HG03175 (cell line): Measurements from ENCODE around the gene C16orf87.

Experiments used
- ATAC-seq: cut with Tn5 transposase; IDR thresholded peaks from one replicate; pipeline ENCODE4 v1.9.1; 2021; ENCODE audit warnings: mild to moderate bottlenecking, moderate library complexity; ENCODE audit not compliant: unreplicated experiment

The C16orf87 gene

DNA sequence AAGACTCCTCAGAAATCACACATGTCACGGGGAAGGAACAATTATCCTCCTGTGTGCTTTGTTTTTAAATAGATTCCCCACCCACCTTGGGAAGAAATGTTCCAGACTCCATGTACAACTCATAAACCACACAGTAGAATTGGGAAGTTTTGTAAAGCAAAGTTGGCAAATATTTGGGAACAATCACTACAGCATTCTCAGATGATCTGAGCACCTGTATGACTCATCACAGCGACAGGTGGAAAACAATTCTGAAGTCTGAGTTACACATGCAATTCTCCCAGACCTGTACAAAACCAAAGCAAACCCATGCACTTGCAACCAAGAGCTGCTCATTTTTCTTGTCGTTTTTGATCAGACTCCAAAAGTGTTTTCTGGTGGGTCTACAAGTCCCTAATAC, 68.4 kb downstream of the C16orf87 start:
- no peak for ATAC-seq

DNA sequence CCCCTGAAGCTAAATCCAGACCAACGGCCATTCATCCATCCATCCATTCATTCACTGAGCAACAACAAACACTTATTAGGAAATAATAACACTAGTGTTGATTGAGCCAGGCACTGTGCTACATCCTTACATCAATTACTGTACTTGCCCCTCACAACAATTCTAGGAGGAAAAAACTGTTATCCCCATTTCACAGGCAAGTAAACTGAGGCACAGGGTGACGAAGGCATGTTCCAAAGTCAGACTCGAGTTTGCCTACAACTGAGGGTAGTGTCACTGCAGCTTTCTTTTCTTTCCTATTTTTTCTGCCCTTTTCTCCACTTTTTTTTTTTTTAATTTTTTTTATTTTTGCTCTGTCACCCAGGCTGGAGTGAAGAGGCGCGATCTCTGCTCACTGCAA, 71.7 kb downstream of the C16orf87 start:
- ATAC-seq, result no peak

DNA sequence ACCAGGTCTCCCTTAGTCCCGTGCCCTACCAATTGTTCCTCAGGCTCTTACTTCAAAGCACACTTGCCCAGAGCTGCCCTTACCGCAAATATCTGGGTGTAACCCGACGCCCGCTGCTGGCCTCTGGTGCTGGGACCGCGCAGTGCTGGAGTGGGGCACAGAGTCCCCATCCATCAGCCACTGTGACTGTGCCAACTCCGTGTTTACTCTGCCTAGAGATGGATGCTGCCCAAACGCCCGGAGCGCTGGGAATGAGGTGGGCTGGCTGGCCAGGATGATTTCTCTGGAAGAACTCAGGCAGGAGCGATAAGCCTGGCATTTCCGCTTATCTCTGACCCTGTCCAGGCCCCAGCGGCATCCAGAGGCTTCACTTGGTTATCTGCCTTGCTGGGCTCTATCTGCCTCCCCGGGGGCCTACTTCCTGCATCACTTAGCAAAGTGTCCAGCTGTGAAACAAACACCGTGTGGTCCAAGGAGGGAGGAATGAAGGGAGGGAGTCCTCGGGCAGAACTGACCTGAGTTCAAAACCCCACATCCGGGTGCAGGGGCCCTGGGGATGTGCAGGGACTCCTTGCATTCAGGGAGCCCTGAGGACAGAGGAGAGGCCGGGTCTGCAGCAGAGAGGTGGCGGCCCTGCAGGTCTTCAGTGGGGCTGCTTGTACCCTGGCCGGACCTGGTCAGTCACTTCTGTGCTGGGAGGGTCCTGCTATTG, 73.5 kb downstream of the C16orf87 start:
- no peak for ATAC-seq

DNA sequence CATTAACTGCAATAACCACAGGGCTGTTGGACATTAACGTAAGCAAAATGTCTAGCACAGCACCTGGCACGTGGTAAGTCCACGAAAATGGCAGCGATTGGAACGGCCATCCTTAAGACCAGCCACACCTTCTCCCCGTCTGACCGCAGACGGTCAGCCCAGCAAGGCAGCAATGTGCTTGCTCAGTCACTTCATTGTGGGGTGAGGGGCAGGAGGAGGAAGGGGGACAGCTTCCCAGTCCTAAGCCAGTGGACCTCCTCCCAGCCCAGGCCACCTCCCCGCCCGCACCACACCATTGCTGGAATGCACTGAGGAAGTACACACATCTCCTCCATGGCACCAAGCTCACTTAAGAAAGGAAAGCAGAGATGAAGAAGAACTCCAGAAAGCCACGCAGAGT, 74.2 kb downstream of the C16orf87 start:
- no peak for ATAC-seq

GRCh38 chr16:46753015-46753414, 78.0 kb downstream of the C16orf87 start:
- ATAC-seq, result no peak

GRCh38 chr16:46751381-46751780, 79.6 kb downstream of the C16orf87 start:
- no peak for ATAC-seq

DNA sequence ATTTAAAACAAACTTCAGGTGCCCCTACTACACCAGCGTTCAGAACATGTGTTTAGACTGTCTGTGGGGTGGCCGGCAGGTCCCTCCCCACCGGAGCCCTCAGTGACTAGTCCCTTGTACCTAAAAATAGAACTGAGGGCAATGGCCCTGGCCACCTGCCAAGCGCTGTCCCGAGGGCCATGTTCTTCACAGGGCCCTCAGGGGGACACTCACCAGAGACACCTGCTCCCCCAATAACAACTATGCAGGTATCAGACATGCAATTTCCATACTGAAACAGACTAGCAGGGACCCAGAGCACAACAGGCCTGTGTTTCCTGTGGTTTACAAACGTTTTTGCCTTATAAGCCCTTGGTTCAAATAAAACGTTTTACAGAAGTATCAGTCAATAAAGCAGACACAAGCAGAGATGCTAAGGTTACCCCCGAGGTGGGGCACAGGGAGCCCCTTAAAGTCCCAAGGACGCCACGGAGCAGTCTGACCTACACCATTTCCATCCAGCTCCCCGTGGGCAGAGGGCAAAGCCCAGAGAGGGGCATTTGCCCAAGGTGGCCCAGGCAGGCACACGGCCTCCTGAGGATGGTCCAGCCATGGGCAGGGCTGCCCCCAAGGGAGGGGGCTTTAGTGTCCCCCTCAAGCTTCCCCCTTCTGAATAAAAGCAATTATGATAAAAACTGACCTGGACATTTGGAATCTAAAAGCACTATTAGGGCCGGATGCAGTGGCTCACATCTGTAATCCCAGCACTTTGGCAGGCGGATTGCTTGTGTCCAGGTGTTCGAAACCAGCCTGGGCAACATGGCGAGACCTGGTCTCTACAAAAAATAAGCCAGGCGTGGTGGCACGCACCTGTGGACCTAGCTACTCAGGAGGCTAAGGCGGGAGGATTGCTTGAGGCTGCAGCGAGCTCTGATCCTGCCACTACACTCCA, 81.9 kb downstream of the C16orf87 start:
- ATAC-seq, result no peak

GRCh38 chr16:46747777-46748651, 83.0 kb downstream of the C16orf87 start, which contains the start of gene MYLK3:
MYLK3 (minus strand) TSS chr16:46748344; CDS start chr16:46748193, 151 bp downstream.
- ATAC-seq, result no peak

GRCh38 chr16:46746821-46747776, 83.9 kb downstream of the C16orf87 start:
- ATAC-seq, result no peak
